Large intestine (tissue), 3 donors: ENCODE results near the gene B9D1. TPM values are rescaled to one million over a fixed set of nuclear protein-coding genes. Genes with fewer than 3 reads are reported as not detected.

Source experiments
- DNase-seq, 2 donors: peaks; one replicate each; pipeline versions ENCODE4 v3.0.0 to v3.0.0-alpha.2; 2013
- H3K27ac ChIP-seq: one replicate; pipeline ENCODE4 v1.5.1; 2013; ENCODE audit warnings: low read length
- H3K27me3 ChIP-seq: 2 replicates; pipeline ENCODE4 v1.6.1; 2013; ENCODE audit warnings: low read length; ENCODE audit not compliant: control insufficient read depth, insufficient read depth
- H3K36me3 ChIP-seq: 2 replicates; pipeline ENCODE4 v1.6.1; 2013; ENCODE audit warnings: low read length; ENCODE audit not compliant: control insufficient read depth, insufficient read depth
- H3K4me1 ChIP-seq: one replicate; pipeline ENCODE4 v1.6.1; 2013; ENCODE audit warnings: low read length; ENCODE audit not compliant: control insufficient read depth, insufficient read depth
- H3K4me3 ChIP-seq: one replicate; pipeline ENCODE4 v1.5.1; 2013; ENCODE audit warnings: low read length
- H3K9me3 ChIP-seq: one replicate; pipeline ENCODE4 v1.6.1; 2013; ENCODE audit warnings: mild to moderate bottlenecking, low read depth, low read length, moderate library complexity; ENCODE audit not compliant: control insufficient read depth
- WGBS: methylation state at CpG from one replicate; pipeline ENCODE4 v1.1.5; 2013; ENCODE audit warnings: low lambda C conversion rate; ENCODE audit not compliant: insufficient coverage; 5-methylcytosine and 5-hydroxymethylcytosine counted together
- polyA plus RNA-seq: library from polyadenylated mRNA; unstranded; fragments of 120-200 nt; gene quantifications from one replicate; pipeline ENCODE4 v1.2.1, GENCODE V29; 2013

Gene B9D1
- polyA plus RNA-seq, 1 donor: 19.8 TPM

DNA sequence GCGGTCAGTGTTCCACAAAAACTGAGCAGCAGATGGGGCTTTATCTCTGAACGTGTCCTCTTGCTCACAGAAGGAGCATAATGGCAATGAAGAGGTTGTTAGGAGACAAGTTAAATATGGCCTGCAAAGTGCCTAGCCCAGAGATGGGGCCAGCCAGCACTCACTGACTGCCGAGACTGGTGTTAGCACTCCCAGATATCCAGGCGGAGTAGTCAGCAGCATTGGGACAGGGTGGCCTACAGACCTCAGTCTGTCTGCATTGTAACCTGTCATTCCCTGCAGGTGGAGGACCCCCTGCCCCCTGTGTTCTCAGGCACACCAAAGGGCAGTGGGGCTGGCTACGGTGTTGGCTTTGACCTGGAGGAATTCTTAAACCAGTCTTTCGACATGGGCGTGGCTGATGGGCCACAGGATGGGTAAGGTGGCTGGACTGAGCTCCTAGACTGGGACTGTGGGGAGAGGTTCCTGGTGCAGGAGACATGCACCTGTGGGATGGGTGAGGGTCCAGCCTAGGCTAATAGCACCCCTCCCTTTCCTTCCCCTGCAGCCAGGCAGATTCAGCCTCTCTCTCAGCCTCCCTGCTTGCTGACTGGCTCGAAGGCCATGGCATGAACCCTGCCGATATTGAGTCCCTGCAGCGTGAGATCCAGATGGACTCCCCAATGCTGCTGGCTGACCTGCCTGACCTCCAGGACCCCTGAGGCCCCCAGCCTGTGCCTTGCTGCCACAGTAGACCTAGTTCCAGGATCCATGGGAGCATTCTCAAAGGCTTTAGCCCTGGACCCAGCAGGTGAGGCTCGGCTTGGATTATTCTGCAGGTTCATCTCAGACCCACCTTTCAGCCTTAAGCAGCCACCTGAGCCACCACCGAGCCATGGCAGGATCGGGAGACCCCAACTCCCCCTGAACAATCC is 20.3 kb upstream of the B9D1 start:
- no peaks in the 10 kb centered on the region for H3K9me3 ChIP-seq
- no peak overlapping the region for H3K27ac ChIP-seq
- H3K4me3 ChIP-seq: no peak overlapping the region
- H3K4me1 ChIP-seq: peaks cover 25% of the 10 kb centered on the region
- H3K36me3 ChIP-seq: peaks cover 66% of the 10 kb centered on the region
- no CpG with 5 or more reads among the region's 13 CpGs for WGBS
- no peak for DNase-seq
- no peaks in the 10 kb centered on the region for H3K27me3 ChIP-seq

DNA sequence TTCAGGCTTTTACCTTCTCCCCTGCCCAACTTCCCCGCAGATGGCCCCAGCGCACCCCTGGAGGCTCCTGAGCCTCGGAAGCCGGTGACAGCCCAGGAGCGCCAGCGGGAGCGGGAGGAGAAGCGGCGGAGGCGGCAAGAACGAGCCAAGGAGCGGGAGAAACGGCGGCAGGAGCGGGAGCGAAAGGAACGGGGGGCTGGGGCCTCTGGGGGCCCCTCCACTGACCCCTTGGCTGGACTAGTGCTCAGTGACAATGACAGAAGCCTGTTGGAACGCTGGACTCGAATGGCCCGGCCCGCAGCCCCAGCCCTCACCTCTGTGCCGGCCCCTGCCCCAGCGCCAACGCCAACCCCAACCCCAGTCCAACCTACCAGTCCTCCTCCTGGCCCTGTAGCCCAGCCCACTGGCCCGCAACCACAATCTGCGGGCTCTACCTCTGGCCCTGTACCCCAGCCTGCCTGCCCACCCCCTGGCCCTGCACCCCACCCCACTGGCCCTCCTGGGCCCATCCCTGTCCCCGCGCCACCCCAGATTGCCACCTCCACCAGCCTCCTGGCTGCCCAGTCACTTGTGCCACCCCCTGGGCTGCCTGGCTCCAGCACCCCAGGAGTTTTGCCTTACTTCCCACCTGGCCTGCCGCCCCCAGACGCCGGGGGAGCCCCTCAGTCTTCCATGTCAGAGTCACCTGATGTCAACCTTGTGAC is 19.4 kb upstream of the B9D1 start:
- H3K4me3 ChIP-seq: no peak overlapping the region
- H3K27me3 ChIP-seq: no peaks in the 10 kb centered on the region
- 100% methylated on average over 3 of the region's 31 CpGs for WGBS
- H3K4me1 ChIP-seq: peaks cover 17% of the 10 kb centered on the region
- no peak for DNase-seq
- no peaks in the 10 kb centered on the region for H3K9me3 ChIP-seq
- H3K27ac ChIP-seq: no peak overlapping the region
- peaks cover 66% of the 10 kb centered on the region for H3K36me3 ChIP-seq

DNA sequence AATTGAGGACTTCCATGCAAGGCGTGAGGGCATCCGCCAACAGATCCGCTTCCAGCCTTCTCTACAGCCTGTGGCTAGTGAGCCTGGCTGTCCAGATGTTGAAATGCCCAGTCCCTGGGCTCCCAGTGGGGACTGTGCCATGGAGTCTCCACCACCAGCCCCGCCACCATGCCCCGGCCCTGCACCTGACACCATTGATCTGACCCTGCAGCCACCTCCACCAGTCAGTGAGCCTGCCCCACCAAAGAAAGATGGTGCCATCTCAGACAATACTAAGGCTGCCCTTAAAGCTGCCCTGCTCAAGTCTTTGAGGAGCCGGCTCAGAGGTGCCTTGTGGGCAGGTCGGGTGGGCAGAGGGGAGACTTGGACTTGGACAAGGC is 18.8 kb upstream of the B9D1 start:
- DNase-seq: no peak

DNA sequence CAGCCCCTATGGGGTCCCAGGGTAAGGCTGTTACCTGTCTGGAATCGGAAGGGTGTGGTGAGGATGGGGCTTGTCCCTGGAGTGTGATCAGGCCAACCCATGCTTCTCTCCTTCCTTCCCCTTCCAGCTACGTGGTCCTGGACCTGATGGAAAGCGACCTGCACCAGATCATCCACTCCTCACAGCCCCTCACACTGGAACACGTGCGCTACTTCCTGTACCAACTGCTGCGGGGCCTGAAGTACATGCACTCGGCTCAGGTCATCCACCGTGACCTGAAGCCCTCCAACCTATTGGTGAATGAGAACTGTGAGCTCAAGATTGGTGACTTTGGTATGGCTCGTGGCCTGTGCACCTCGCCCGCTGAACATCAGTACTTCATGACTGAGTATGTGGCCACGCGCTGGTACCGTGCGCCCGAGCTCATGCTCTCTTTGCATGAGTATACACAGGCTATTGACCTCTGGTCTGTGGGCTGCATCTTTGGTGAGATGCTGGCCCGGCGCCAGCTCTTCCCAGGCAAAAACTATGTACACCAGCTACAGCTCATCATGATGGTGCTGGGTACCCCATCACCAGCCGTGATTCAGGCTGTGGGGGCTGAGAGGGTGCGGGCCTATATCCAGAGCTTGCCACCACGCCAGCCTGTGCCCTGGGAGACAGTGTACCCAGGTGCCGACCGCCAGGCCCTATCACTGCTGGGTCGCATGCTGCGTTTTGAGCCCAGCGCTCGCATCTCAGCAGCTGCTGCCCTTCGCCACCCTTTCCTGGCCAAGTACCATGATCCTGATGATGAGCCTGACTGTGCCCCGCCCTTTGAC is 18.2 kb upstream of the B9D1 start:
- peaks cover 63% of the 10 kb centered on the region for H3K36me3 ChIP-seq
- no peaks in the 10 kb centered on the region for H3K27me3 ChIP-seq
- no peak overlapping the region for H3K27ac ChIP-seq
- no peak for DNase-seq
- no peaks in the 10 kb centered on the region for H3K9me3 ChIP-seq
- no CpG with 5 or more reads among the region's 29 CpGs for WGBS
- no peak overlapping the region for H3K4me3 ChIP-seq
- peaks cover 10% of the 10 kb centered on the region for H3K4me1 ChIP-seq

More for the DNA sequence above, 18.8 kb upstream of the B9D1 start:
- Histone ChIP-seq H3K36me3 (peaks cover 66% of the 10 kb centered on the region), H3K9me3 (no peaks in the 10 kb centered on the region), H3K27ac (no peak overlapping the region), H3K4me3 (no peak overlapping the region), H3K27me3 (no peaks in the 10 kb centered on the region), H3K4me1 (peaks cover 12% of the 10 kb centered on the region)
- WGBS: no CpG with 5 or more reads among the region's 7 CpGs

DNA sequence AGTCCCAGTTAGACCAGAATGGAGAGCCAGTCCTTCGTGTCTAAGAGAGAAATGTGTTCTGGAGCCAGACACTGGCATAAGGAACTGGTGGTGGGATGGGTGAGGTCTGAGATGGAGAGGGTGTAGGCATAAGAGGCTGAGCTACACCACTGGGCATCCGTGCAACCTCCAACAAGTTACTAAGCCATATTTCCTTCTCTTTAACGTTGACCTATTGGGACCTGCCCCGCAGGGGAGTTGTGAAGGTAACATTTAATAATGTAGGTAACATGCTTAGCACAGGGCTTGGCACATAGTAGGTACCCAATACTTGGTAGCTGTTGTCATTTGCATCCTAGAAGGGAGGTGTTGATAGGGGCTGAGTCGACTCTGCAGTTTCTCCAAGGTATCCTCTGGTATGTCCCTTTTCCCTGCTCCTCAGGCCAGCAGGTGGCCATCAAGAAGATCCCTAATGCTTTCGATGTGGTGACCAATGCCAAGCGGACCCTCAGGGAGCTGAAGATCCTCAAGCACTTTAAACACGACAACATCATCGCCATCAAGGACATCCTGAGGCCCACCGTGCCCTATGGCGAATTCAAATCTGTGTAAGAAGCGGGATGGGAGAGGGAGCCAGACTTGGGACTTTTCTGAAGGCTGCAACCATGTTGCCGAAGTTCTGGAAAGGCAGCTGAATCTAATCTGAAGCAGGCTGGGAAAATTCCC is 17.0 kb upstream of the B9D1 start:
- peak overlapping the region; percentile 83 for H3K4me3 ChIP-seq
- 76% methylated on average over 3 of the region's 13 CpGs for WGBS
- H3K27me3 ChIP-seq: no peaks in the 10 kb centered on the region
- H3K4me1 ChIP-seq: peaks cover 10% of the 10 kb centered on the region
- no peak for DNase-seq
- H3K27ac ChIP-seq: peak overlapping the region; percentile 80
- peaks cover 52% of the 10 kb centered on the region for H3K36me3 ChIP-seq
- H3K9me3 ChIP-seq: no peaks in the 10 kb centered on the region

DNA sequence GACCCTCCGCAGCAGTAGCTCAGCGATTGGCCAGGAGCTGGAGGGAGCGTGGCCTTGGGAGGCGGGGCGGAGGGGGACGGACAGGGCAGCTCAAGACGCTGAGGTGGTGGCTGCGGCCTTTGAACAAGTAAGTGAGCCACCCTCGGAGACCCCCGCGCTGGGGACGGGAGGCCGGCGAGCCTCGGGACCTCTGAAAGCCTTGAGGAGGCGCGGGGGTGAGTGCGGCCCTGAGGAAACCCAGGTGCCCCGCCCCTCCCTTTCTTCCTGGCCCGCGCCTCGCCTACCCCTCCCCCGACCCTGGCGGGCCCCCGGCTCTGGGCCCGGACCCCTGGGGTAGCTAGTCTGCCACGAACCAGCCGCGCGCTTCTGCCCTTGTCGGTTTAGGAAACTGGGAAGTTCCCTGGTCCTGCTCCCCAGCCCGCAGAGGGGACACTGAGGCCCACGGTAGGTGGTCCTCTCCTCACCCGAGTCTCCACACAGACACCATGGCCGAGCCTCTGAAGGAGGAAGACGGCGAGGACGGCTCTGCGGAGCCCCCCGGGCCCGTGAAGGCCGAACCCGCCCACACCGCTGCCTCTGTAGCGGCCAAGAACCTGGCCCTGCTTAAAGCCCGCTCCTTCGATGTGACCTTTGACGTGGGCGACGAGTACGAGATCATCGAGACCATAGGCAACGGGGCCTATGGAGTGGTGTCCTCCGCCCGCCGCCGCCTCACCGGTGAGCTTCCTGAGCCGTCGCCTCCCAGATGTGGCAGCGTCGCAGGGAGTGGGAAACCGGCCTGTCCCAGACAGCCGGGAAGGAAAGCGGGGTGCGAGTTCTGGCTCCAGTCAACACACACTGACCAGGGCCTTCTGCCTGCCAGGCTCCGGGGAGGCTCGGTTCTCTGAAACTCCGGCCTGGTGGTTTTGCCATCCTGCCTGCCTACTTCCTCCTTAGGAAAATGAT is 16.2 kb upstream of the B9D1 start, which contains the start of gene MAPK7:
MAPK7 (plus strand) TSS at position 83 of the 945 bp plus-strand sequence; CDS start at position 486, 403 bp downstream.
- Histone ChIP-seq H3K36me3 (peaks cover 44% of the 10 kb centered on the region), H3K4me3 (peak within 1 kb of the TSS; percentile 83), H3K27me3 (no peaks in the 10 kb centered on the region), H3K9me3 (no peaks in the 10 kb centered on the region), H3K4me1 (peaks cover 10% of the 10 kb centered on the region), H3K27ac (peak within 1 kb of the TSS; percentile 98)
- peak in 1 of 2 donors; percentile 53 for DNase-seq
- WGBS: no CpG with 5 or more reads among the region's 69 CpGs

DNA sequence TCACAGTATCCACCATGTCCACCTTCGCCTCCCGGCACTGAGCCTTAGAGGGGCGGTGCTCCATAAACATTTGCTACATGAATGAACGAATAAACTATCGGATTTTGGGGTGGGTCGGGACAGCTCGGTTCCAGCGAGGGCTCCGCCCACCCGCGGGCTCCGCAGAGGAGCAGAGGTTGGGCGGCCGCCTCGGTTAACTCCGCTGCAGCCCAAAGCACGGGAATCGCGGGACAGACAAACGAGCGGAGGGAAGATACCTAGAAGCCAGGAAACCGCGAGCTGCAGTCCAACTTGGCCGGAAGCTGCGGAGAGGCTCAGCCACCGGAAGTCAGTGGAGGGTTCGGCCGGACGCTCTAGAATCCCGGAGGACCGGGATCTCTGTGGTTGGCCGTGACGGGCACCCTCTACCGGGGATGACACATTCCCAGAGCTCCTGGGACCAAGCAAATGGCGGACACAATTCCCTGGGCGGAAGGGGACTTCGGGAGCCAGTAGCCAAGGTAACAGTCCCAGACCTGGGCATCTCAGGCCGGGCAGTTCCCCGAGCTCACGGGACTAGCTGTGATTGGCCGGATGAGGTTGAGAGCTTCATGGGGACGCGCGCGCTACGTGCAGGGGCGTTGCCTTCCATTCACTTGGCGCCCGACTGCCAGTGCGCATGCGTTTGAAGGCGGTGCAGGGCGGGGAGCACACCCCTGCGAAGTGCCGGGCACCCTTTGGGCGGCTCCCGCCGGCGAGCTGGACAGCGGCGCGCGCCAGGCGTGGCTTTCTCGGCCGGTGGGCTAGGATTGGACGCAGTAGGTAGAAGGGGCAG is 15.3 kb upstream of the B9D1 start:
- H3K36me3 ChIP-seq: peaks cover 35% of the 10 kb centered on the region
- no peaks in the 10 kb centered on the region for H3K27me3 ChIP-seq
- WGBS: no CpG with 5 or more reads among the region's 67 CpGs
- peaks cover 9% of the 10 kb centered on the region for H3K4me1 ChIP-seq
- peak overlapping the region; percentile 98 for H3K27ac ChIP-seq
- H3K9me3 ChIP-seq: no peaks in the 10 kb centered on the region
- peak overlapping the region; percentile 83 for H3K4me3 ChIP-seq
- peak; percentile 99 to 100 for DNase-seq

DNA sequence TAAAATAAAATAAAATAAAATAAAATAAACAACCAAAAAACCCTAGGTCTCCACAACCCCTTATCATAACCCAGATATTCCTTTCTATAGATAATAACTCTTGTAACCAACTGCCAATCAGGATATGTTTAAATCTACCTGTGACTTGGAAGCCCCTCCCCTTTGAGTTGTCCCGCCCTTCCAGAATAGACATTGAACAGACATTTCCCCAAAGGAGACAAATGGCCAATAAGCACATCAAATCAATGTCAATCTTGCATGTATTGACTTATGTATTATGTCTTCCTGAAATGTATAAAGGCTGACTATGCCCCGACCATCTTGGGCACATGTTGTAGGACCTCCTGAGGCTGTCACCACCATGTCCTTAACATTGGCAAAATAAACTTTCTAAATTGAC is 14.3 kb upstream of the B9D1 start:
- H3K36me3 ChIP-seq: peaks cover 25% of the 10 kb centered on the region
- peaks cover 7% of the 10 kb centered on the region for H3K4me1 ChIP-seq
- peak overlapping the region; percentile 83 for H3K4me3 ChIP-seq
- H3K27ac ChIP-seq: peak overlapping the region; percentile 98
- peak in 1 of 2 donors; percentile 65 for DNase-seq
- H3K9me3 ChIP-seq: no peaks in the 10 kb centered on the region
- no CpG with 5 or more reads among the region's 2 CpGs for WGBS
- H3K27me3 ChIP-seq: no peaks in the 10 kb centered on the region
